Stomach smooth muscle (tissue), 2 donors: ENCODE data around the gene SIK3.

Source experiments
- H3K27ac ChIP-seq: one replicate; pipeline ENCODE4 v1.7.0; 2013; ENCODE audit warnings: mild to moderate bottlenecking, low read length, inconsistent platforms
- H3K27me3 ChIP-seq, 2 donors: one replicate each; pipeline ENCODE4 v1.7.0; 2013; ENCODE audit warnings: low read length in 2 of 2; ENCODE audit not compliant: insufficient read depth in 2 of 2, control insufficient read depth in 1 of 2
- H3K36me3 ChIP-seq, 2 donors: one replicate each; pipeline ENCODE4 v1.7.0; 2013; ENCODE audit warnings: low read length in 2 of 2; ENCODE audit not compliant: control insufficient read depth in 2 of 2, insufficient read depth in 2 of 2
- H3K4me1 ChIP-seq: one replicate; pipeline ENCODE4 v1.7.0; 2013; ENCODE audit warnings: low read length; ENCODE audit not compliant: control insufficient read depth, insufficient read depth
- H3K4me3 ChIP-seq, 2 donors: one replicate each; pipeline ENCODE4 v1.7.0; 2013; ENCODE audit warnings: low read length in 2 of 2
- H3K9ac ChIP-seq, 2 donors: one replicate each; pipeline ENCODE4 v1.7.0; 2013; ENCODE audit warnings: low read length in 2 of 2, mild to moderate bottlenecking in 1 of 2
- H3K9me3 ChIP-seq, 2 donors: one replicate each; pipeline ENCODE4 v1.7.0; 2013; ENCODE audit warnings: low read length in 2 of 2; ENCODE audit not compliant: control insufficient read depth in 2 of 2
- donor health status: healthy.
- donor health status: Pancreatic carcinoma.

The SIK3 gene

GRCh38 chr11:117074119-117074518 lies 24.1 kb downstream of the SIK3 start:
- no peaks in the 10 kb centered on the region for H3K9me3 ChIP-seq
- no peaks in the 10 kb centered on the region for H3K27me3 ChIP-seq
- no peak overlapping the region for H3K9ac ChIP-seq
- H3K4me1 ChIP-seq: peaks cover 24% of the 10 kb centered on the region
- H3K36me3 ChIP-seq: no peaks in the 10 kb centered on the region
- H3K4me3 ChIP-seq: no peak overlapping the region
- H3K27ac ChIP-seq: no peak overlapping the region

DNA sequence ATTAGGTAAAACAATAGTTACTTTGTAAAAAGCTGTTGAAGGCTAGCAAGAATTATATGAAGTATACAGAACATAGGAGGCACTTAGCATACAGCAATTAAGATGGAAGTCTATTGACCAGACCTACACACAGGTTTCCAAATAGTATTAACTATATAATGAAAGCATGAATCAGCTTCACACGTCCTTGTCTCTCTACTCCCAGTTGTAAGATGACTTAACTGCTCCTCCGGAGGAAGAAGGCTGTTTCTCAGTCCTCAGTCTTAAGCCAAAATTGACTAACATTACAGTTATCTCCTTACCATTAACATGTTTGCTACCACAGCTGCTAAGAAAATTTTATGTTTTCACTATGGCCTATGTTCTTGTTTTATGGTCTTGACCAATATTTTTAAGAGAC lies 24.7 kb downstream of the SIK3 start:
- no peaks in the 10 kb centered on the region for H3K36me3 ChIP-seq
- no peak overlapping the region for H3K27ac ChIP-seq
- no peak overlapping the region for H3K4me3 ChIP-seq
- peaks cover 24% of the 10 kb centered on the region for H3K4me1 ChIP-seq
- H3K9ac ChIP-seq: no peak overlapping the region
- no peaks in the 10 kb centered on the region for H3K9me3 ChIP-seq
- no peaks in the 10 kb centered on the region for H3K27me3 ChIP-seq

GRCh38 chr11:117072517-117073461 lies 25.4 kb downstream of the SIK3 start:
- H3K27ac ChIP-seq: no peak overlapping the region
- peak overlapping the region in 1 of 2 donors; percentile 12 for H3K4me3 ChIP-seq
- H3K9me3 ChIP-seq: no peaks in the 10 kb centered on the region
- H3K27me3 ChIP-seq: no peaks in the 10 kb centered on the region
- no peaks in the 10 kb centered on the region for H3K36me3 ChIP-seq
- peaks cover 24% of the 10 kb centered on the region for H3K4me1 ChIP-seq
- no peak overlapping the region for H3K9ac ChIP-seq

GRCh38 chr11:117071344-117071787 lies 26.9 kb downstream of the SIK3 start:
- Histone ChIP-seq H3K4me1 (peaks cover 18% of the 10 kb centered on the region), H3K9me3 (no peaks in the 10 kb centered on the region), H3K4me3 (peak overlapping the region in 1 of 2 donors; percentile 35), H3K27me3 (no peaks in the 10 kb centered on the region), H3K9ac (no peak overlapping the region), H3K27ac (no peak overlapping the region), H3K36me3 (no peaks in the 10 kb centered on the region)

DNA sequence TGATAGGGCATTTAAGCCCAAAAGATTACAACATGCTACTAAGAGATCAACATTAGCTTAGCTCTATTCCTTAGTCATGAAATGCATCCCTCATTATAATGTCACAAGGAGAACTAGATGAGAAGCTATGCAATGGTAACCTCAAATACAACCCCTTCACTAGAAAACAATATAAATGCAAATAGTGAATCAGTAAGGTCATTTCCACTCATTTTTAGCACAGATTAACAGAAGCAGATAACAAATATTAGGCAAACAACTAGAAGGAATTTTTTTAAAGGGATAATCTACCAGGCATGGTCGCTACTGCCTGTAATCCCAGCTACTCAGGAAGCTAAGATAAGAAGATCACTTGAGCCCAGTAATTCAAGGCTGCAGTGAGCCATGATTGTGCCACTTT lies 28.2 kb downstream of the SIK3 start:
- Histone ChIP-seq H3K9me3 (no peaks in the 10 kb centered on the region), H3K36me3 (no peaks in the 10 kb centered on the region), H3K4me3 (no peak overlapping the region), H3K9ac (no peak overlapping the region), H3K27me3 (no peaks in the 10 kb centered on the region), H3K27ac (no peak overlapping the region), H3K4me1 (peaks cover 18% of the 10 kb centered on the region)

DNA sequence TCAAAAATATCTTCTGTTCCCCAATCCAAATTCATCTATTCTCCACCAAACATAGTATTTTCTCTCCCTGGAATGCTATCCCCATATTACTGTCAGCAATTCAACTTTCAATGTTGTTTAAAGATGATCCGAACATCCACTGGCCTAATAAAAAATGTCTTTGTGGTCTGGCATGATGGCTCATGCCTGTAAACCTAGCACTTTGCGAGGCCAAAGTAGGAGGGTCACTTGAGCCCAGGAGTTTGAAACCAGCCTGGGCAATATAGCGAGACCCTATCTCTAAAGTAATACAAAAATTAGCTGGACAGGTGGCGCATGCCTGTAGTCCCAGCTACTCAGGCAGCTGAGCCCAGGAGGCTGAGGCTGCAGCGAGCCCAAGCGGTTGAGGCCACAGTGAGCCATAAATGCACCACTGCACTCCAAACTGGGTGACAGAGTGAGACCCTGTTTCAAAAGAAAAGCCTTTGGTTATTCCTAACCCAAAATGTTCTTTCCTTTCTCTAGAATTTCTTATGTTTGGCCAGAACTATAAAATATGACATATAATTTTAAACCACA lies 29.8 kb downstream of the SIK3 start:
- Histone ChIP-seq H3K4me3 (no peak overlapping the region), H3K4me1 (peaks cover 11% of the 10 kb centered on the region), H3K27me3 (no peaks in the 10 kb centered on the region), H3K9me3 (no peaks in the 10 kb centered on the region), H3K9ac (no peak overlapping the region), H3K27ac (no peak overlapping the region), H3K36me3 (no peaks in the 10 kb centered on the region)

DNA sequence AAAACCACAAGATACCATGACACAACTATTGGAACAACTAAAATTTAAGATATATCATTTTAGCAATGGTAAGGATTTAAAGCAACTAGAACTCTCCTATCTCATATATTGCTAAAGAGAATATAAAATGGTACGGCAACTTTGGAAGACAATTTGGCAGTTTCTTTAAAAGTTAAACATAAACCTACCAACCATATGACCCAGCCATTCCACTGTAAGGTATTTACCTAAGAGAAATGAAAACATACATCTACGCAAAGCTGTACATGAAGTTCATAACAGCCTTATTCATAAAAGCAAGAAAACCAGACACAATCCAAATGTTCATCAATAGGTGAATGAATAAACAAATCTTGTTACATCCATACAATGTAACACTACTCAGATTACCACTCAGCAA lies 31.3 kb downstream of the SIK3 start:
- Histone ChIP-seq H3K27me3 (no peaks in the 10 kb centered on the region), H3K4me3 (no peak overlapping the region), H3K4me1 (peaks cover 6% of the 10 kb centered on the region), H3K36me3 (no peaks in the 10 kb centered on the region), H3K9me3 (no peaks in the 10 kb centered on the region), H3K27ac (no peak overlapping the region), H3K9ac (no peak overlapping the region)

- Histone ChIP-seq H3K4me3 (no peak overlapping the region), H3K27ac (no peak overlapping the region), H3K4me1 (no peaks in the 10 kb centered on the region), H3K9ac (no peak overlapping the region), H3K9me3 (no peaks in the 10 kb centered on the region), H3K36me3 (no peaks in the 10 kb centered on the region), H3K27me3 (no peaks in the 10 kb centered on the region)
These were observed 34.0 kb downstream of the SIK3 start for GRCh38 chr11:117064275-117064674.

GRCh38 chr11:117062498-117062897 lies 35.7 kb downstream of the SIK3 start:
- H3K27ac ChIP-seq: no peak overlapping the region
- H3K4me3 ChIP-seq: no peak overlapping the region
- H3K9ac ChIP-seq: no peak overlapping the region
- H3K36me3 ChIP-seq: no peaks in the 10 kb centered on the region
- H3K9me3 ChIP-seq: no peaks in the 10 kb centered on the region
- H3K4me1 ChIP-seq: peaks cover under 1% of the 10 kb centered on the region
- H3K27me3 ChIP-seq: no peaks in the 10 kb centered on the region

DNA sequence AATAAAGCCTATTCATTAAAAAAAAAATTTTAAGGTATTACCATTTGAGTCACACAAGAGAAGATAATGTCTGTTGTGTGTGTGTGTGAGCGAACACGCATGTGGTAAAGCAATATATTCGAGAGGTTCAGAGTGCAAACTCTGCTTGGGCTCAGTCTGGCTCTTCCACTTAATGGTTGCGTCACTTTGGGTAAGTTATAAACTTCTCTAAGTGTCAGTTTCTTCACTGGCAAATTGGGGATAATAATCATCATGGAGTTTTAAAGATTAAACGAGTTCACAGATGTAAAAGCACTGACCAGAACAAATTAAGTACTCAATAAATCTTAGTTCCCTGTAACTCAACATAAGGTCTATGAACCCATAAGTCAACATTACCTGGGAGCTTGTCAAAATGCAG lies 37.0 kb downstream of the SIK3 start:
- no peaks in the 10 kb centered on the region for H3K9me3 ChIP-seq
- H3K27ac ChIP-seq: no peak overlapping the region
- no peaks in the 10 kb centered on the region for H3K27me3 ChIP-seq
- peaks cover 3% of the 10 kb centered on the region for H3K4me1 ChIP-seq
- H3K36me3 ChIP-seq: no peaks in the 10 kb centered on the region
- no peak overlapping the region for H3K9ac ChIP-seq
- no peak overlapping the region for H3K4me3 ChIP-seq

- peaks cover 3% of the 10 kb centered on the region for H3K4me1 ChIP-seq
- no peak overlapping the region for H3K27ac ChIP-seq
- no peaks in the 10 kb centered on the region for H3K9me3 ChIP-seq
- H3K36me3 ChIP-seq: no peaks in the 10 kb centered on the region
- H3K27me3 ChIP-seq: no peaks in the 10 kb centered on the region
- H3K4me3 ChIP-seq: no peak overlapping the region
- no peak overlapping the region for H3K9ac ChIP-seq
These were observed 38.5 kb downstream of the SIK3 start for GRCh38 chr11:117059611-117060148.
